DND-41 (cell line): Measurements from ENCODE around the gene RING1.

Experiments used
- ATAC-seq: fragments of 200-7000 bp; cut with Tn5 transposase; 3 replicates; pipeline ENCODE4 v1.9.1; 2021; ENCODE audit warnings: low read depth; ENCODE audit not compliant: insufficient read depth
- DNase-seq: peaks from one replicate; pipeline ENCODE4 v3.0.0-alpha.2; 2020
- H2AFZ ChIP-seq: 2 replicates; pipeline ENCODE4 v1.6.0; 2012; ENCODE audit warnings: low read depth, low read length
- H3K27ac ChIP-seq: 2 replicates; pipeline ENCODE4 v1.5.1; 2012; ENCODE audit warnings: low read length, inconsistent platforms
- H3K27me3 ChIP-seq: fragments of 200-600 bp; sonication (generic); 2 replicates; pipeline ENCODE4 v1.6.0; 2012; ENCODE audit warnings: low read length, mild to moderate bottlenecking, inconsistent platforms; ENCODE audit not compliant: insufficient read depth, poor library complexity
- H3K36me3 ChIP-seq: 2 replicates; pipeline ENCODE4 v1.5.1; 2012; ENCODE audit warnings: low read length, inconsistent platforms; ENCODE audit not compliant: insufficient read depth
- H3K4me1 ChIP-seq: 2 replicates; pipeline ENCODE4 v1.5.1; 2012; ENCODE audit warnings: mild to moderate bottlenecking, low read length; ENCODE audit not compliant: insufficient read depth
- H3K4me2 ChIP-seq: 2 replicates; pipeline ENCODE4 v1.6.0; 2012; ENCODE audit warnings: mild to moderate bottlenecking, moderate library complexity, low read length, inconsistent platforms; ENCODE audit not compliant: insufficient read depth
- H3K4me3 ChIP-seq, 2 experiments: fragments of 200-600 bp in 1 of 2; shearing (Covaris generic) in 1 of 2; 2 replicates each; pipeline ENCODE4 v1.5.1; 2012 to 2016; ENCODE audit warnings: inconsistent platforms in 2 of 2, low read length in 2 of 2, mild to moderate bottlenecking in 2 of 2, low read depth in 1 of 2, moderate library complexity in 1 of 2
- H3K79me2 ChIP-seq: 2 replicates; pipeline ENCODE4 v1.6.0; 2012; ENCODE audit warnings: low read length, inconsistent platforms; ENCODE audit not compliant: insufficient read depth
- H3K9ac ChIP-seq: 2 replicates; pipeline ENCODE4 v1.6.0; 2012; ENCODE audit warnings: low read depth, mild to moderate bottlenecking, inconsistent platforms, low read length, moderate library complexity
- H3K9me3 ChIP-seq: 2 replicates; pipeline ENCODE4 v1.5.1; 2012; ENCODE audit warnings: low read length, moderate library complexity, mild to moderate bottlenecking, inconsistent platforms; ENCODE audit not compliant: insufficient read depth, severe bottlenecking
- H4K20me1 ChIP-seq: 2 replicates; pipeline ENCODE4 v1.6.0; 2012; ENCODE audit warnings: low read length; ENCODE audit not compliant: insufficient read depth
- EZH2 ChIP-seq: IDR thresholded peaks from 3 replicates; pipeline ENCODE4 v1.6.1; 2012; ENCODE audit warnings: borderline replicate concordance, low read depth, mild to moderate bottlenecking, moderate library complexity, low read length, inconsistent platforms; ENCODE audit not compliant: severe bottlenecking
- TF ChIP-seq, protein P1 (sequence below): IDR thresholded peaks from 2 replicates; pipeline ENCODE4 v1.5.1; 2012; ENCODE audit warnings: borderline replicate concordance, low read length, moderate library complexity, mild to moderate bottlenecking; ENCODE audit not compliant: poor library complexity, severe bottlenecking; ENCODE audit errors: extremely low read depth

RING1 gene

DNA sequence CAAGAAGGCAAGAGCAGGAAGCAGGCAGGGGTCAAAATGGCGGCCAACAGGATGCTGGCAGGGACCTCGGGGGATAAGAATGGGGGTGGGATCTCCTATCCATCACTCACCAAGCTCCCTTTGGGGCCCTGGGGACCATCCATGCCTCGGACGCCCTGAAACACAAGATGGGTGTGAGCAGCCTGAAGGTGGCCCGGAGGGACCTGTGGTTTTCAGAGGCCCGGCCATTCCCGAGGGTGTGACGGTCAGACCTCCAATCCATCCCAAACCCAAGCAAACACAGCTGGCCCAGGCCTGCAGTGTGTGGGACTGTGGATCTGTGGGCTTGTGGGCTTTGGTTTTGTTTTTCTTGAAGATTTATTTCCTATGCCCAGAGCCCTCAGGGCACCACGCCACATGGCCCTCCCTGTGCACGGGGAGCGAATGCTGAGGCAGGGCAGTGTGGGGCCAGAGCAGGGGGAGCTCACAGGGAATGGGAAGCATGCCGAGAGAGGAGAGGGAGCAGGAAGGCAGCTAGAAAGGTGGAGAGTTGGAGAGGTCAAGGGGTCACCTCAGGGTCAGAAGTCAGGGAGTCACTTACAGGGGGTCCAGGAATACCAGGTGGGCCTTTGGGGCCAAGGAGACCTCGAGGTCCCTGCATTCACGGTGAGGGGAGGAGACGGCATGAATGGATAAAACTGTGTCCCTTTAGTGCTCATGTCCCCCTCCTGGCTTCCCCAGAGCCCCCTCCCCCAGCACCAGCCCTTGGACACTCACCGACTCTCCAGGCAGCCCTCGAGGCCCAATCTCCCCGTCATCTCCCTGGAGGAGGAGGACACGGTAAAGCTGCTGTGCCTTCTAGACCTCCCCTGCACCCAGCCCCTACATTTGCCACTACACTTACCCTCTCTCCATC is 30.5 kb upstream of the RING1 start:
- no peaks in the 10 kb centered on the region for H4K20me1 ChIP-seq
- no peak overlapping the region for H3K27ac ChIP-seq
- H3K36me3 ChIP-seq, result no peaks in the 10 kb centered on the region
- no peaks in the 10 kb centered on the region for H3K27me3 ChIP-seq
- DNase-seq (no peak), ATAC-seq (no peak)
- H3K9me3 ChIP-seq, result no peaks in the 10 kb centered on the region
- no peaks in the 10 kb centered on the region for H3K4me1 ChIP-seq
- H2AFZ ChIP-seq, result no peak overlapping the region
- no peak overlapping the region for H3K4me2 ChIP-seq
- no peaks in the 10 kb centered on the region for H3K79me2 ChIP-seq
- no peak overlapping the region for H3K9ac ChIP-seq
- TF ChIP-seq EZH2, result no peak
- TF ChIP-seq, protein P1, sequence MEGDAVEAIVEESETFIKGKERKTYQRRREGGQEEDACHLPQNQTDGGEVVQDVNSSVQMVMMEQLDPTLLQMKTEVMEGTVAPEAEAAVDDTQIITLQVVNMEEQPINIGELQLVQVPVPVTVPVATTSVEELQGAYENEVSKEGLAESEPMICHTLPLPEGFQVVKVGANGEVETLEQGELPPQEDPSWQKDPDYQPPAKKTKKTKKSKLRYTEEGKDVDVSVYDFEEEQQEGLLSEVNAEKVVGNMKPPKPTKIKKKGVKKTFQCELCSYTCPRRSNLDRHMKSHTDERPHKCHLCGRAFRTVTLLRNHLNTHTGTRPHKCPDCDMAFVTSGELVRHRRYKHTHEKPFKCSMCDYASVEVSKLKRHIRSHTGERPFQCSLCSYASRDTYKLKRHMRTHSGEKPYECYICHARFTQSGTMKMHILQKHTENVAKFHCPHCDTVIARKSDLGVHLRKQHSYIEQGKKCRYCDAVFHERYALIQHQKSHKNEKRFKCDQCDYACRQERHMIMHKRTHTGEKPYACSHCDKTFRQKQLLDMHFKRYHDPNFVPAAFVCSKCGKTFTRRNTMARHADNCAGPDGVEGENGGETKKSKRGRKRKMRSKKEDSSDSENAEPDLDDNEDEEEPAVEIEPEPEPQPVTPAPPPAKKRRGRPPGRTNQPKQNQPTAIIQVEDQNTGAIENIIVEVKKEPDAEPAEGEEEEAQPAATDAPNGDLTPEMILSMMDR, result no peak
- H3K4me3 ChIP-seq, result no peak overlapping the region

GRCh38 chr6:33178755-33179475 is 29.4 kb upstream of the RING1 start:
- Histone ChIP-seq H3K9me3 (peaks cover 3% of the 10 kb centered on the region), H3K9ac (no peak overlapping the region), H2AFZ (no peak overlapping the region), H4K20me1 (no peaks in the 10 kb centered on the region), H3K4me3 (no peak overlapping the region), H3K4me1 (peaks cover 11% of the 10 kb centered on the region), H3K27ac (no peak overlapping the region), H3K36me3 (no peaks in the 10 kb centered on the region), H3K79me2 (no peaks in the 10 kb centered on the region), H3K4me2 (no peak overlapping the region), H3K27me3 (no peaks in the 10 kb centered on the region)
- DNase-seq (no peak), ATAC-seq (no peak)
- no peak for TF ChIP-seq EZH2
- TF ChIP-seq, protein P1, result no peak

GRCh38 chr6:33181141-33181540 is 27.2 kb upstream of the RING1 start:
- peaks cover 16% of the 10 kb centered on the region for H3K4me1 ChIP-seq
- TF ChIP-seq, protein P1, result no peak
- no peak for TF ChIP-seq EZH2

More at GRCh38 chr6:33181141-33181540, 27.2 kb upstream of the RING1 start:
- Histone ChIP-seq H3K4me2 (no peak overlapping the region), H3K27ac (no peak overlapping the region), H4K20me1 (no peaks in the 10 kb centered on the region), H3K36me3 (no peaks in the 10 kb centered on the region), H3K79me2 (no peaks in the 10 kb centered on the region), H3K9ac (no peak overlapping the region), H3K9me3 (peaks cover 3% of the 10 kb centered on the region), H3K27me3 (no peaks in the 10 kb centered on the region), H2AFZ (no peak overlapping the region), H3K4me3 (no peak overlapping the region)
- DNase-seq (no peak), ATAC-seq (no peak)
